Measurements from ENCODE around the gene FBXW8. TPM values are rescaled to one million over a fixed set of nuclear protein-coding genes. Genes with fewer than 3 reads are reported as not detected.

Gene FBXW8, protein sequence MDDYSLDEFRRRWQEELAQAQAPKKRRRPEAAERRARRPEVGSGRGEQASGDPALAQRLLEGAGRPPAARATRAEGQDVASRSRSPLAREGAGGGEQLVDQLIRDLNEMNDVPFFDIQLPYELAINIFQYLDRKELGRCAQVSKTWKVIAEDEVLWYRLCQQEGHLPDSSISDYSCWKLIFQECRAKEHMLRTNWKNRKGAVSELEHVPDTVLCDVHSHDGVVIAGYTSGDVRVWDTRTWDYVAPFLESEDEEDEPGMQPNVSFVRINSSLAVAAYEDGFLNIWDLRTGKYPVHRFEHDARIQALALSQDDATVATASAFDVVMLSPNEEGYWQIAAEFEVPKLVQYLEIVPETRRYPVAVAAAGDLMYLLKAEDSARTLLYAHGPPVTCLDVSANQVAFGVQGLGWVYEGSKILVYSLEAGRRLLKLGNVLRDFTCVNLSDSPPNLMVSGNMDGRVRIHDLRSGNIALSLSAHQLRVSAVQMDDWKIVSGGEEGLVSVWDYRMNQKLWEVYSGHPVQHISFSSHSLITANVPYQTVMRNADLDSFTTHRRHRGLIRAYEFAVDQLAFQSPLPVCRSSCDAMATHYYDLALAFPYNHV
- total RNA-seq = 10 to 100 TPM in 2 of 4 donors, 1 to 10 TPM in 2; 9.1 to 19.0 (median 13.5) TPM

DNA sequence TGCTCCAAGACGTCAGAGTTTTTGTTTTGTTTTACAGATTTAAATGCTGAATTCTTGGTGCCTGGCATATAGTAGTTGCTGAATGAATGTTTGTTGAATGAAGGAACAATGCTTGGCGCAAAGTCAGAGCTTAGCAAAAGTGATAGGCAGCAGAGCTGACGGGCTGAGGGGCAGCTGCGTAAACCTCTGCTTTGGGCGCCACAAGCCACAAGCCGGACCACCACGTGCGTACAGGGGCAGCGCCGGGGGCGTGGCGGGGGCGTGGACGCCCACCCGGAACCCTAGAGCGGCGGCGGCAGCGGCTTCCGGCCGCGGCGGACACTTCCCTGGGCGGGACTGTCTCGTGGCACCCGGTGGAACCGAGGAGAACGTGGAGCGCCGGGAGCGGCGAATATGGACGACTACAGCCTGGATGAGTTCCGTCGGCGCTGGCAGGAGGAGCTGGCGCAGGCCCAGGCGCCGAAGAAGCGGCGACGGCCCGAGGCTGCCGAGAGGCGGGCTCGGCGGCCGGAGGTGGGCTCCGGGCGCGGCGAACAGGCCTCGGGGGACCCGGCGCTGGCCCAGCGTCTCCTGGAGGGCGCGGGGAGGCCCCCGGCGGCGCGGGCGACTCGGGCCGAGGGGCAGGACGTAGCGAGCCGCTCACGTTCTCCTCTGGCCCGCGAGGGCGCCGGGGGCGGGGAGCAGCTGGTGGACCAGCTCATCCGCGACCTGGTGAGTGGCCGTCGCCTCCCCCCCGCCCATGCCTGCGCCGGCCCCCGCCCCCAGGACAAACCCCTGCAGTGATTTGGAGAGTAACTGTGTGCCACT is at the start of gene FBXW8:
Gene FBXW8, plus strand, starts transcription at position 306 of the 807 bp plus-strand sequence. Its CDS starts 88 bp downstream, at position 394.
- Histone ChIP-seq H3K27ac (peak within 1 kb of the TSS; percentile 92), H3K4me1 (peaks cover 16% of the 10 kb centered on the region), H3K36me3 (no peaks in the 10 kb centered on the region), H3K27me3 (no peaks in the 10 kb centered on the region), H3K9me3 (no peaks in the 10 kb centered on the region), H3K4me3 (peak within 1 kb of the TSS; percentile 99)
- TF ChIP-seq, protein P1, sequence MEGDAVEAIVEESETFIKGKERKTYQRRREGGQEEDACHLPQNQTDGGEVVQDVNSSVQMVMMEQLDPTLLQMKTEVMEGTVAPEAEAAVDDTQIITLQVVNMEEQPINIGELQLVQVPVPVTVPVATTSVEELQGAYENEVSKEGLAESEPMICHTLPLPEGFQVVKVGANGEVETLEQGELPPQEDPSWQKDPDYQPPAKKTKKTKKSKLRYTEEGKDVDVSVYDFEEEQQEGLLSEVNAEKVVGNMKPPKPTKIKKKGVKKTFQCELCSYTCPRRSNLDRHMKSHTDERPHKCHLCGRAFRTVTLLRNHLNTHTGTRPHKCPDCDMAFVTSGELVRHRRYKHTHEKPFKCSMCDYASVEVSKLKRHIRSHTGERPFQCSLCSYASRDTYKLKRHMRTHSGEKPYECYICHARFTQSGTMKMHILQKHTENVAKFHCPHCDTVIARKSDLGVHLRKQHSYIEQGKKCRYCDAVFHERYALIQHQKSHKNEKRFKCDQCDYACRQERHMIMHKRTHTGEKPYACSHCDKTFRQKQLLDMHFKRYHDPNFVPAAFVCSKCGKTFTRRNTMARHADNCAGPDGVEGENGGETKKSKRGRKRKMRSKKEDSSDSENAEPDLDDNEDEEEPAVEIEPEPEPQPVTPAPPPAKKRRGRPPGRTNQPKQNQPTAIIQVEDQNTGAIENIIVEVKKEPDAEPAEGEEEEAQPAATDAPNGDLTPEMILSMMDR (IDR thresholded peaks at IDR 0.05) = no peak
- TF ChIP-seq POLR2A (IDR thresholded peaks at IDR 0.05) (peak in 1 of 2 donors; percentile 34), POLR2AphosphoS5 (IDR thresholded peaks at IDR 0.05) (peak in 1 of 3 donors; percentile 48)
- peak; percentile 78 to 88 for DNase-seq (ENCODE audit: low spot score in 2 of 2)
- WGBS = 0% methylated on average over 16 of the region's 82 CpGs

DNA sequence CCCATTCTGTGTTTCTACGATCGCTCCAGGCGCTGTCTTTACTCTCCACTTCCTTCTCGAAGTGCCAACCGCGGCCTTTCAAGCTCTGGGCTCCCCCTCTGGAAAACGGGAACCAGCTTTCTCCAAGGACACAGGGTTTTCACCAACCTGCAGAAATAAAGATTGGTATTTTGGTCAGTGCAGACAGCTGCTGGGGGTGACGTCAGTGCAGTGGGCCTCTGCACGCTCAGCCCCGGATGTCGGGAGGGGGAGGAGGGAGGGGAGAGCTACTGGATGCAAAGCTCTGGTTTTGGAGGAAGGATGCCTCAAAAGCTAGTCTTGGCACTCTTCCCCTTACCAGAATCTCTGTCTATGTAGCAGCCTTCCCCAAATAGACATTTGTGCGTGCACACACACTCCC is 49.4 kb upstream of the FBXW8 start:
- Histone ChIP-seq H3K4me1 (no peaks in the 10 kb centered on the region), H3K36me3 (no peaks in the 10 kb centered on the region), H3K27ac (no peak overlapping the region), H3K4me3 (no peak overlapping the region), H3K9me3 (no peaks in the 10 kb centered on the region), H3K27me3 (peaks cover 24% of the 10 kb centered on the region)
- no peak for TF ChIP-seq EP300 (IDR thresholded peaks at IDR 0.05)
- TF ChIP-seq POLR2A (IDR thresholded peaks at IDR 0.05) = no peak
- TF ChIP-seq POLR2AphosphoS5 (IDR thresholded peaks at IDR 0.05) = no peak
- TF ChIP-seq, protein P1 (IDR thresholded peaks at IDR 0.05) = no peak
- DNase-seq (ENCODE audit: low spot score in 2 of 2) = no peak
- WGBS = 36% methylated on average over 12 of the region's 12 CpGs

DNA sequence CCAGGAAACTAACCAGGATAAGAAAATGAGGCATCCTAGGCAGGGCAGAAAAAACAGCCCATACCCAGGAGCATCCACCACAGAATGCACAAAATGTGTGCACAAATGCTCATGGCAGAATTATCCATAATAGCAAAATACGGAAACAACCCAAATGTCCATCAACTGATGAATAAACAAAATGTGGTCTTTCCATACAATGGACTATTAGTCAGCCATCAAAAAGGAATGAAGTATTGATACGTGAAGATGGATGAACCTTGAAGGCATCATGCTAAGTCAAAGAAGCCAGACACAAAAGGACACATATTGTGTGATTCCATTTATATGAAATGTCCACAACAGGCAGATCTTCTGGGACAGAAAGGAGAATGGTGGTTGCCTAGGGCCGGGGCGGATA is 48.6 kb upstream of the FBXW8 start:
- 84% methylated on average over 4 of the region's 4 CpGs for WGBS
- no peak overlapping the region for H3K27ac ChIP-seq
- no peaks in the 10 kb centered on the region for H3K4me1 ChIP-seq
- TF ChIP-seq, protein P1 (IDR thresholded peaks at IDR 0.05) = no peak
- no peak for TF ChIP-seq POLR2A (IDR thresholded peaks at IDR 0.05)
- no peaks in the 10 kb centered on the region for H3K36me3 ChIP-seq
- no peak for DNase-seq (ENCODE audit: low spot score in 2 of 2)
- no peaks in the 10 kb centered on the region for H3K9me3 ChIP-seq
- H3K4me3 ChIP-seq = no peak overlapping the region
- H3K27me3 ChIP-seq = peaks cover 18% of the 10 kb centered on the region

DNA sequence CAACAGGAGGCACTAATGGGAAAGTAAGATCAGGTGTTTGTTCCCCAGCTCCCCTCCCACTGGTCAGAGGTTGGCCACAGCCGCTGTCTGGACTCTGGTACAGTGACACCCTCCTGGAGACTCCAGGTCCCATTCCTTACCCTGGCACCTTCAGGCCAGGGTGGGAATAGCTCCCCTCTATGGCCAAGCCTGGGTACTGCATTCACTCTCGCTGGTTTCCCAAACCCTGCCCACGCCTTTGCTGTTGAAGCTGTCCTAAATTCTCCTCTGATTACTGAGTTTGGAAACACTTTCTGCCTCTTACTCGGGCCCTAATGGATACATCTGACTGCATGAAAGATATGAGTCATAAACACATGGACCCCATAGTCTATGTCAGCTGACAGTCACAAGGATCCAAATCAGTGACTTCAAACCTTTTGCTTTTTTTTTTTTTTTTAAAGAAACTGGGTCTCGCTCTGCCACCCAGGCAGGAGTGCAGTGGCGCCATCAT is 47.4 kb upstream of the FBXW8 start:
- Histone ChIP-seq H3K27me3 (peaks cover 7% of the 10 kb centered on the region), H3K27ac (no peak overlapping the region), H3K36me3 (no peaks in the 10 kb centered on the region), H3K4me3 (no peak overlapping the region), H3K4me1 (no peaks in the 10 kb centered on the region), H3K9me3 (no peaks in the 10 kb centered on the region)
- no peak for DNase-seq (ENCODE audit: low spot score in 2 of 2)
- 38% methylated on average over 6 of the region's 6 CpGs for WGBS
- TF ChIP-seq, protein P1 (IDR thresholded peaks at IDR 0.05) = no peak
- TF ChIP-seq POLR2AphosphoS5 (IDR thresholded peaks at IDR 0.05) (no peak), POLR2A (IDR thresholded peaks at IDR 0.05) (no peak), EP300 (IDR thresholded peaks at IDR 0.05) (no peak)
